Measurements from ENCODE around the gene TBX6.
"Not testable (repeated sequence)": the region's sequence is repeated elsewhere in the genome, so short reads cannot be mapped to it uniquely, and the experiment has no call there.

The TBX6 gene

DNA sequence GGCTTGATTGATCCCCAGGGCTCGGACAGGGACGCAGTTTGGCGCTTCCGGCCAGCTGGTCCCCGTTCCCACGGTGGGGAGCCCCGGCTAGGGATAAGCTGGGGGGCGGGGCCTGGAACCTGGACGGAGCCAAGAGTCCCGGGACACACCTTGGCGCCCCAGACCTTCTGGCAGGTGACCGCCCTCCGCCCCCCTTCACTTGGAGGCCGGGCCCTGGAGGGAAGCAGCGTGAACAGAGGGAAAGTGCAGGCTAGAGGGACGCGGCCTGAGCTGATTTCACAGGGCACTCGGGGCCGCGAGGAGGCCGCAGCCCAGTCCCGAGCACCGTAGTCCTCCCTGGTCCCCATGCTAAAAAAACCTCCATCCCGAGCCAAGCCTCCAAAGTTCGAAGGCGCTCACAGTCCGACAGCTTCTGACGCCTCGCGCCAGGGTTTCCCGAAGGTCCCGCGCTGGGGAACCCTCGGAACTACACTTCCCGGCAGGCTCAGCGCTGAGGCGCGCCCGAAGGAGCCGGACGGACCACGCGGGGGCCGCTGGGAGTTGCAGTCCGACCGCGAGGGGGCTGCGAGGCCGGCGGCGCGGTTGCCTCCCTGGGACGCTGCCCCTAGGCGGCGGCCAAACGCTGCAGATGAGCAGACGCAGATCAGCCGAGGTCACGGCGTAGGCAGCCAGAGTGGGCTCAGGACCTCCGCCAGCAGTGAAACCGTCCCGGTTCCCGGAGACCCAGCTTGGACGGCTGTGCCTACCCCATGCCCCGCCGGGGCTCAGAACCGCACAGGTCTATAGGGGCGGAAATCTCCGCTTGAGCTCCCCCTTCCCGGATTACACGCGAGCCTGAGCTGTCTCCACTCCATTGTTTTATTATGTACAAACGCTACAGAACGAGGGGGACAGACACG is at the start of gene TBX6:
Gene TBX6, minus strand, starts transcription at position 451 of the 899 bp plus-strand sequence. CDS start 731 bp downstream, outside the sequence.
- DNase-seq (ENCODE audit: low read depth, low spot score) = peak; percentile 59

GRCh38 chr16:30139583-30140481 is 48.1 kb upstream of the TBX6 start:
- no peak for DNase-seq (ENCODE audit: low read depth, low spot score)

- no peak for DNase-seq (ENCODE audit: low read depth, low spot score)
Measured at GRCh38 chr16:30137897-30138296, 46.2 kb upstream of the TBX6 start.

DNA sequence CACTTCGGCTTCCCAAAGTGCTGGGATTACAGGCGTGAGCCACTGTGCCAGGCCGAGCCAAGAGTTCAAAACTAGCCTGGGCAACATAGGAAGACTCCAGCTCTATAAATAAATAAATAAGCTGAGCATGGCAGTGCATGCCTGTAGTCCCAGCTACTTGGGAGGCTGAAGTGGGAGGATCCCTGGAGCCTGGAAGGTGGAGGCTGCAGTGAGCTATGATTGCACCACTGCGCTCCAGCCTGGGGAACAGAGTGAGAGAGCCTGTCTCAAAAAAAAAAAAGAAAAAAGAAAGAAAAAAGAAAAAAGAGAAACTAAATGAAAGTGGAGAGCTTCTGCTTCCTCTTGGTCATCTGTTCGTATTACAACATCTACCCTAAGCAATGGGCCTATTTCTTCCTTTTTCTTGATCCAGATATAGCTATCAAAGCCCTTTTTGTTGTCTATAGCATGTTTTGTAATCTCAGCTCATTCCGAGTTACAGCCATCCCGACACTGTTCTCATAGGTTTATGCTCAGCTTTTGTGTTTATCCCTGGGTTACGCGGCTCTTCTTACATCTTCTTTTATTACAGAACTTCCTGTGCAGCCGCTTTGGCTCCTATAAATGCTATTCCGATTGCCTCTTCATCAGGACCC is 45.4 kb upstream of the TBX6 start:
- DNase-seq (ENCODE audit: low read depth, low spot score) = no peak

- DNase-seq (ENCODE audit: low read depth, low spot score) = no peak
Measured at GRCh38 chr16:30132591-30132990, 40.9 kb upstream of the TBX6 start.

GRCh38 chr16:30131869-30132475 is 40.2 kb upstream of the TBX6 start:
- no peak for DNase-seq (ENCODE audit: low read depth, low spot score)

GRCh38 chr16:30127993-30128392 is 36.3 kb upstream of the TBX6 start:
- DNase-seq (ENCODE audit: low read depth, low spot score) = no peak

GRCh38 chr16:30125690-30126089 is 34.0 kb upstream of the TBX6 start:
- not testable (repeated sequence) for DNase-seq (ENCODE audit: low read depth, low spot score)

DNA sequence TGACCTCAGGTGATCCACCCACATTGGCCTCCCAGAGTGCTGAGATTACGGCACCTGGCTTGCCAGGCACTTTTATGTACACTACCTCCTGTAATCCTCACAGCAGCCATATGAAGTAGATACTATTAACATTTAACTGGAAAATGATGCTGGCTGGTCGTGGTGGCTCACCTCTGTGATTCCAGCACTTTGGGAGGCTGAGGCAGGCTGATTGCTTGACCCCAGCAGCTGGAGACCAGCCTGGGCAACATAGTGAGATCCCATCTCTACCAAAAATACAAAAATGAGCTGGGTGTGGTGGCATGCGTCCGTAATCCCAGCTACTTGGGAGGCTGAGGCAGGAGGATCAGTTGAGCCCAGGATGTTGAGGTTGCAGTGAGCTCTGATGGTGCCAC is 33.3 kb upstream of the TBX6 start:
- DNase-seq (ENCODE audit: low read depth, low spot score) = no peak

DNA sequence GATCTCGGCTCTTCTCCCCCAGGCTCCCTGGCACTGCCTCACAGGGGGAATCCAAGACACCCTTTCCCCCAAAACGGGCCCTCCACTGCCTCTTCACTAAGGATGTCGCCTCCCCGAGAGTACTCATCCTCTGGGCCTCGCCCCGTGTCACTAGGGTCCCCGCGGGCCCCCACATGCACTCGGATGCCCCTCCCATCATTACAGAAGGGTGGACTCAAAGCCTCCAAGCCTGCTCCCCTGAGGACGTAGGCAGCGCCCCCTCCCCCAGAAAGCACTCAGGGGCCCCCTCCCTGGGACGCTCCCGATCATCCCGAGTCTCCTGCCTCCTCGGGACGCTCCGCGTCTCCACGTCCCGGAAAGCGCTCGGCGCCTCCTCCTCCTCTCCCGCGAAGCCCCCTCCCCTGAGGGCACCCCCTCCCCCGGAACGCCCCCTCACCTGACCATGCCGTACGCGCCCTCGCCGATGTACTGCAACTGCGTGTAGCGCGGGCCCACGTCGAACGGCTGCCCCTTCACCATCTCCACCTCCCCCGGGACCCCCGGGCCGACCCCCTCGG is 31.0 kb upstream of the TBX6 start:
- no peak for DNase-seq (ENCODE audit: low read depth, low spot score)

DNA sequence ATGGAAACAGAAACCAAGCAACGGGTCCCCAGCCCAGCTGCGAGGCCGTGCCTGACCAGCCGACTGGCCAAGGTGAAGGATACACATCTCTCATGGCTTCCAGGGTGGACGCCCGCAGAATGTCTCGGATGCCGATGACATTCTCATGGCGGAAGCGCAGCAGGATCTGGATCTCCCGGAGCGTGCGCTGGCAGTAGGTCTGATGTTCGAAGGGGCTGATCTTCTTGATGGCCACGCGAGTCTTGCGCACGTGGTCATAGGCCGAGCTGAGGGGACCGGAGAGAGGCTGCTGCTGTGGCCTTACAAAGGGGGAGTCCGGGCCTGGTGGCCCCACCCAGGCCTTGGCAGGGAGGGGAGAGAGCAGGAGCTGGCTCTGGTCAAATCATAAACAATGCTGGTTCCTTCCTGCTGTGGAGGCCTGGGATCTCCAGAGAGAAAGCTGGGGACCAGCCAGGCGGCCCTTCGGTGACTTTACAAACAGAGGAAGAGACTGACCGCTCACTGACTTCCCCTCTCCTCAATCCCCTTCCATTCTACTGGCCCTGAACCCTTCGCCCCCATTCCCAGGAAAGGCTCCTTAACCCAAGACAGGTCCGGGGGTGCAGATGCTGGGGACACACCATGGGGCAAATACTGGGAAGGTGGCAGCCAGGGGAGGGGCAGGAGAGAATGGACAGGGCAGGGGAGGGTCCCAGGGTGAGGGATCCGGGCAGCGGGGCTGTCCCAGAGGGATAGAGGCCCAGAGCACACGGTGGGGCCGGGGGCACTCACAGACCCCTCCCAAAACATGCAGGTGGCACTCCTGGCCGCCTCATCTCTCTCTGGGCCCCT is 30.2 kb upstream of the TBX6 start:
- no peak for DNase-seq (ENCODE audit: low read depth, low spot score)

DNA sequence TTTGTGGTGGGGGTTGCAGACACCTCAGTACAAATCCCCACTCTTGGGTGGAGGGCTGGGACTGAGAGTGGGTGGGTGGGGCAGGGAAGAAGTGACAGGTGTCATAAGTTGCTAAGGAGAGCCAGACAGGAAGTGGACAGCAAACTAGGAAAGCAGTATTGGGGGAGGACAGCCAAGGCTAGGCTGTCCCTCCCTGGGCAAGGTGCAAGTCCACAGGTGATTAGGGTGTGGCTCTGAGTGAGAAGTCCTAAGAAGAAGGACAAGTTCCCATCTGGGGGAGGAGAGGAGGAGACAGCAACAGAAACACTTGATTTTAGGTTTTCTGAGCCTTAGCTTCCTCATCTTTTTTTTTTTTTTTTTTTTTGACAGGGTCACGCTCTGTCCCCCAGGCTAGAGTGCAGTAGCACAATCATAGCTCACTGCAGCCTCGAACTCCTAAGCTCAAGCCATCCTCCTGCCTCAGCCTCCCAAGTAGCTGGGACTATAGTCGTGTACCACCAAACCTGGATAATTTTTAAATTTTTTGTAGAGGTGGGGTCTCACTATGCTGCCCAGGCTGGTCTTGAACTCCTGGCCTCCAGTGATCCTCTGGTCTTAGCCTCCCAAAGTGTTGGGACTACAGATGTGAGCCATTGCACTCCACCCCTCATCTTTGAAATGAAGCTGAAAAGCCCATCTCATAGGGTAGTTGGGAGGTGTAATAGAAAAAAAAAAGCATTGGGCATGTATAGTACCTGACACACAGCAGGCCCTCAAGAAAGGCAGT is 28.8 kb upstream of the TBX6 start:
- DNase-seq (ENCODE audit: low read depth, low spot score) = no peak

DNA sequence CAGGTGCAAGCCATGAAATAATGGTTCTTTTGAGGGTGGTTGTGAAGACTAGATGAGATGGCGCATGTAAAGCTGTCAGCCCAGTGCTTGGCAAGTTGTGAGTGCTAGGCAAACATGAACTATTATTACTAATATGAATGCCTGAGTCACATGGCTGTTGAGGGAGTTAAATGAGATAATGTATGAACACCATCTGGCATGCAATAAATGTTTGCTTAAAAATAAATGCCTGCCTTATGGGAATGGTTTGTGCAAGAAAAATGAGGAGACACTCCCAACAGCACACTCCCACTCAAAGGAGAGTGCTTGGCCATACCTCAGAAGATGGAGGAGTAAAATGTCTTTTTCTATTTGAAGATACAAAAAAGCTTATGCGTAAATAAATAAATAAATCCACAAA is 27.7 kb upstream of the TBX6 start:
- DNase-seq (ENCODE audit: low read depth, low spot score) = no peak

DNA sequence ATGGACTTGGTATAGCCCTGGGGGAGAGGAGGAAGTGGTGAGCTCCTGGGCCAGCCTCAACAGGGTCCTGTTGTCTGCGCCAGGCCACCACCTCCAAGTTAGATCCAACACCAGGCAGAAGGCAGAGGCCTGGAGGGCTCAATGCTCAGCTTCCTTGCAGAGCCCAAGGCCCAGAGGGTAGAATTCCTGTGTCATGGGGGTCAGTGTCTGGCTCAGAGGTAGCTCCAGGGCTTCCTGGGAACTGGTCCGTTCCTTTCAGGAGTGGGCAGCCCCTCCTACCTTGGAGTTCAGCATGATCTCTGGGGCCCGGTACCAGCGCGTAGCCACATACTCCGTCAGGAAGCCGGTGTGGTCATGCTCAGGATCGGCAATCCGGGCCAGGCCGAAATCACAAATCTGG is 26.0 kb upstream of the TBX6 start:
- DNase-seq (ENCODE audit: low read depth, low spot score) = no peak

DNA sequence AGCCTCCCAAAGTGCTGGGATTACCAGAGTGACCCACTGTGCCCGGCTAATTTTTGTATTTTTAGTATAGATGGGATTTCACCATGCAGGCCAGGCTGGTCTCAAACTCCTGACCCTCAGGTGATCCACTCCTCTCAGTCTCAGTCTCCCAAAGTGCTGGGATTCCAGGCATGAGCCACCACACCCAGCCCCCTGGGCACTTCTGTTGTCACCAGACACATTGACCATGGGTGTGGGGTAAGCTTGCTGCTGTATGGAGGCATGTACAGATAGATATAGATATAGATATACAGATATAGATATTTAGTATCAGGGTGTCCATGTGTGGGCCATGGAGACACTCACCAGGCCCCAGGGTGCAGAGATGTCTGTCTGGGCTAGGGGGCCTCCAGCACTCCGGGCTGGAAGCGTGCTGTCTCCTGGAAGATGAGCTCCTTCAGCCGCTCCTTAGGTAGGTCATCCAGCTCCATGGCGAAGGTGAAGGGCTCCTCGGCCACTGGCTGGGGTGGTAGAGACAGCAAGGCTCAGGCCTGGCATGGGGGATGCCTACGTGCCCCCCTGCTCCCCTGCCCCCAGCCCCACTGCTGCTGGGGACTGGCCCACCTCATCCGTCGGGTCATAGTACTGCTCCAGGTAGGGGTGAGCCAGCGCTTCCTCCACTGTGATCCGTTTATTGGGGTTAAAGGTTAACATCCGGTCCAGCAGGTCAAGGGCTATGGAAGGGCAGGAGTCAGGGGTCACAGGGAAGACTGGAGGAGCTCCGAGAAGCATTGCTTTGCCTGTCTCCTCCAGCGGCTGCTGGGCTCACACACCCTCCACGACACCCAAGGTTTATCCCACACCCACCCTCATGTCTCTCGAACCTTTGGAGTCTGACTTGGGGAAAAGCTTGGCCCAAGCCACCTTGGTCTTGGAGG is 24.8 kb upstream of the TBX6 start:
- no peak for DNase-seq (ENCODE audit: low read depth, low spot score)

GRCh38 chr16:30115238-30115637 is 23.5 kb upstream of the TBX6 start:
- no peak for DNase-seq (ENCODE audit: low read depth, low spot score)

- DNase-seq (ENCODE audit: low read depth, low spot score) = not testable (repeated sequence)
Measured at GRCh38 chr16:30114833-30115232, 23.1 kb upstream of the TBX6 start.

DNA sequence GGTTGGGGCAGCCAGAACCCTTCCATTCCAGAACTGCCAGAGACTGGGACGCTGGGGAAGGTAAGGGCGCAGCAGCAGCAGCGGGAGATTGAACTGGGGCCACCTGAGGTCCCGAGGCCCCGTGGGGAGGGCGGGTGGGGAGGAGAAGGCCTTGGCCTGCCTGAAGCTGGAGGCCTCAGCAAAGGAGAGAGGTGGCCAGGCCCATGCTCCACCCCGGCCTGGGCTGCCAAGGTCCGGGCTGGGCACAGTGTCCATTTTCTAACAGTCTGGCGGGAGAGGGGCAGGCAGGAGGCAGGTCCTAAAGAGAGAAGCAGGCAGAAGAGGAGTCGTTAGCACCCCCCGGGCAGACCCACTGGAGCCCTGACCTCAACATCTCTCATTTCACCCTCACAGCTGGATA is 22.7 kb upstream of the TBX6 start:
- DNase-seq (ENCODE audit: low read depth, low spot score) = no peak

Measured in smooth muscle cell of the brain vasculature (primary cell).